HCT116 (cell line): Measurements from ENCODE around the gene CNTFR. TPM values are rescaled to one million over a fixed set of nuclear protein-coding genes. Genes with fewer than 3 reads are reported as not detected.

Experiments
- ATAC-seq: fragments of 200-7000 bp; cut with Tn5 transposase; 2 replicates; pipeline ENCODE4 v1.9.1; 2020; ENCODE audit warnings: mild to moderate bottlenecking, moderate library complexity
- BruUV-seq: library from RNA; stranded (reverse); fragments of 400-500 nt; replicated peaks from 2 replicates; lab custom pipeline; 2021; lab: Mats Ljungman, UMichigan
- CTCF ChIA-PET: fragments of 300-600 bp; sonication (Branson Sonifier 250); formaldehyde crosslinking; loops from one replicate; lab custom pipeline; 2021; ENCODE audit warnings: antibody characterized with exemption; lab: Charles Lee
- POLR2A ChIA-PET: fragments of 300-600, 350-600 bp; sonication (Branson Sonifier 250); formaldehyde crosslinking; loops from one replicate; lab custom pipeline; 2021; ENCODE audit warnings: antibody characterized with exemption; lab: Charles Lee
- RAD21 ChIA-PET, 2 experiments: fragments of 300-600 bp; sonication (Branson Sonifier 250); formaldehyde crosslinking; loops; one replicate each; lab custom pipeline; 2023; ENCODE audit warnings: low total read pairs in 2 of 2; ENCODE audit not compliant: uncharacterized antibody in 2 of 2, unreplicated experiment in 2 of 2, low non-redundant PET in 1 of 2; lab: Charles Lee
- DNase-seq: peaks from one replicate; pipeline ENCODE4 v3.0.0-alpha.2; 2010; ENCODE audit warnings: low read depth, low spot score
- H2AFZ ChIP-seq: fragments of 200-600 bp; shearing (Covaris generic), sonication (generic); 2 replicates; pipeline ENCODE4 v1.6.1; 2017; ENCODE audit warnings: low read depth, mixed run types, mixed read lengths, antibody characterized with exemption, low read length; ENCODE audit not compliant: poor library complexity, severe bottlenecking
- H3K27ac ChIP-seq: 2 replicates; pipeline ENCODE4 v1.5.1; 2012; ENCODE audit warnings: low read depth, low read length
- H3K27me3 ChIP-seq: fragments of 200-600 bp; sonication (generic); 2 replicates; pipeline ENCODE4 v1.6.1; 2016; ENCODE audit warnings: mixed run types, low read length, mixed read lengths; ENCODE audit not compliant: insufficient read depth
- H3K36me3 ChIP-seq, 2 experiments: fragments of 200-500 bp in 1 of 2; fragments of 200-600 bp in 1 of 2; sonication (Bioruptor generic) in 1 of 2; sonication (generic) in 1 of 2; 2 replicates each; pipeline versions ENCODE4 v1.5.1 to v1.6.1; 2014 to 2016; ENCODE audit warnings: low read length in 2 of 2, inconsistent platforms in 1 of 2, mixed read lengths in 1 of 2, mixed run types in 1 of 2; ENCODE audit not compliant: insufficient read depth in 2 of 2, control insufficient read depth in 1 of 2
- H3K4me1 ChIP-seq, 2 experiments: fragments of 200-600 bp in 1 of 2; sonication (generic) in 1 of 2; 2 replicates each; pipeline versions ENCODE4 v1.5.1 to v1.6.1; 2012 to 2017; ENCODE audit warnings: low read length in 2 of 2, inconsistent platforms in 1 of 2, mild to moderate bottlenecking in 1 of 2, mixed read lengths in 1 of 2, mixed run types in 1 of 2, moderate library complexity in 1 of 2; ENCODE audit not compliant: insufficient read depth in 2 of 2, control insufficient read depth in 1 of 2
- H3K4me2 ChIP-seq: fragments of 200-600 bp; sonication (generic); 2 replicates; pipeline ENCODE4 v1.6.1; 2017; ENCODE audit warnings: mixed run types, low read length, mixed read lengths
- H3K4me3 ChIP-seq, 2 experiments: fragments of 200-600 bp in 1 of 2; sonication (generic) in 1 of 2; replicated peaks in 1 of 2; 2 replicates each; pipeline ENCODE4 v1.5.1; 2011 to 2016; ENCODE audit warnings: low read length in 2 of 2, control low read depth in 1 of 2, low read depth in 1 of 2, mild to moderate bottlenecking in 1 of 2, mixed read lengths in 1 of 2, mixed run types in 1 of 2
- H3K79me2 ChIP-seq: fragments of 200-600 bp; sonication (generic); 2 replicates; pipeline ENCODE4 v1.6.1; 2017; ENCODE audit warnings: mild to moderate bottlenecking, mixed run types, low read length, moderate library complexity, mixed read lengths; ENCODE audit not compliant: insufficient read depth
- H3K9ac ChIP-seq: fragments of 200-600 bp; sonication (generic); 2 replicates; pipeline ENCODE4 v1.6.1; 2016; ENCODE audit warnings: low read length, mixed read lengths
- H3K9me2 ChIP-seq: fragments of 200-600 bp; sonication (generic), shearing (Covaris generic); 2 replicates; pipeline ENCODE4 v1.6.1; 2017; ENCODE audit warnings: mixed run types, mild to moderate bottlenecking, moderate library complexity; ENCODE audit not compliant: insufficient read depth
- H3K9me3 ChIP-seq, 2 experiments: fragments of 200-500 bp in 1 of 2; fragments of 200-600 bp in 1 of 2; sonication (Bioruptor generic) in 1 of 2; sonication (generic) in 1 of 2; 2 replicates each; pipeline ENCODE4 v1.6.1; 2014 to 2017; ENCODE audit warnings: low read length in 2 of 2, mixed read lengths in 2 of 2, inconsistent platforms in 1 of 2, low read depth in 1 of 2, mild to moderate bottlenecking in 1 of 2, mixed run types in 1 of 2, moderate library complexity in 1 of 2; ENCODE audit not compliant: control insufficient read depth in 1 of 2, insufficient read depth in 1 of 2
- H4K20me1 ChIP-seq: fragments of 200-600 bp; sonication (generic), shearing (Covaris generic); 2 replicates; pipeline ENCODE4 v1.6.1; 2017; ENCODE audit warnings: mixed run types, mild to moderate bottlenecking, moderate library complexity; ENCODE audit not compliant: insufficient read depth
- EGR1 ChIP-seq: IDR thresholded peaks from 2 replicates; pipeline ENCODE4 v1.6.1; 2012; ENCODE audit warnings: low read depth
- POLR2A ChIP-seq: IDR thresholded peaks from 2 replicates; pipeline ENCODE4 v1.7.0; 2011; ENCODE audit warnings: borderline replicate concordance; ENCODE audit not compliant: insufficient read depth, insufficient read length; ENCODE audit errors: extremely low read depth
- RAD21 ChIP-seq: IDR thresholded peaks from 2 replicates; pipeline ENCODE4 v1.6.1; 2012; ENCODE audit warnings: low read depth, mild to moderate bottlenecking
- REST ChIP-seq: IDR thresholded peaks from 2 replicates; pipeline ENCODE4 v1.6.1; 2012; ENCODE audit warnings: low read depth
- SRF ChIP-seq: IDR thresholded peaks from 2 replicates; pipeline ENCODE4 v1.6.1; 2012; ENCODE audit warnings: low read depth
- ZFX ChIP-seq: fragments of 450-650 bp; IDR thresholded peaks from 2 replicates; pipeline ENCODE4 v1.6.1; 2017
- intact Hi-C: fragments of 100-400 bp; cut with micrococcal nuclease; formaldehyde crosslinking; loops from 2 replicates; pipeline ENCODE4 v1.10.0; 2022
- total RNA-seq: library from RNA; stranded (reverse); gene quantifications from one replicate; pipeline ENCODE4 v1.2.1, GENCODE V29; 2021; ENCODE audit not compliant: unreplicated experiment

CNTFR gene
- total RNA-seq, 1 experiment from 2014 or later = not detected

GRCh38 chr9:34590381-34591247, 1.1 kb upstream of the CNTFR start:
- intact Hi-C loops = loop anchor here (1.0 to 10.0 kb wide), 4 partner anchors 42 to 186 kb away; no protein-coding TSS in a partner anchor
- no peak overlapping the region for H2AFZ ChIP-seq
- no peak for DNase-seq
- no peak overlapping the region for H3K9ac ChIP-seq
- H3K27ac ChIP-seq = no peak overlapping the region
- ChIA-PET RAD21 (interaction anchor here (1.0 to 2.3 kb wide), 2 partner anchors 43 to 187 kb away, joined by 3 to 8 read pairs; no protein-coding TSS in a partner anchor), CTCF (interaction anchor here (0.9 to 3.2 kb wide), 8 partner anchors 15 to 259 kb away, joined by 3 to 47 read pairs (median 7); partner anchors contain the start of gene GALT), POLR2A (no interaction called here)
- peaks cover 13% of the 10 kb centered on the region; the same call in 1 of the 2 replicates for H3K27me3 ChIP-seq
- TF ChIP-seq ZFX = no peak
- no peak for TF ChIP-seq REST
- no peak for TF ChIP-seq EGR1
- no peak for TF ChIP-seq RAD21
- TF ChIP-seq SRF = no peak
- TF ChIP-seq POLR2A = no peak
- no peaks in the 10 kb centered on the region for H3K9me2 ChIP-seq
- no peaks in the 10 kb centered on the region for H3K36me3 ChIP-seq
- no peak for ATAC-seq
- no peaks in the 10 kb centered on the region for H3K9me3 ChIP-seq
- BruUV-seq = no TSS peak
- H3K4me3 ChIP-seq = no peak overlapping the region
- H3K79me2 ChIP-seq = no peaks in the 10 kb centered on the region
- H3K4me1 ChIP-seq = peaks cover 0 to 8% of the 10 kb centered on the region in 2 experiments; a peak in 2 of 4 replicates
- H3K4me2 ChIP-seq = no peak overlapping the region
- H4K20me1 ChIP-seq = no peaks in the 10 kb centered on the region
